ENCODE data around the gene GLIPR2.

- TF ChIP-seq CTCF (IDR thresholded peaks at IDR 0.05) (no peak), POLR2AphosphoS5 (IDR thresholded peaks at IDR 0.05) (no peak), EP300 (IDR thresholded peaks at IDR 0.05) (no peak), POLR2A (IDR thresholded peaks at IDR 0.05) (no peak)
Observed at GRCh38 chr9:36140086-36141084, 3.9 kb downstream of the GLIPR2 start.
